RWPE2 (cell line): Measurements from ENCODE around the gene TMEM259.

ENCODE experiments used
- ATAC-seq: fragments of 200-7000 bp; cut with Tn5 transposase; 3 replicates; pipeline ENCODE4 v1.9.1; 2021; ENCODE audit warnings: low read depth
- DNase-seq: peaks from one replicate; pipeline ENCODE4 v3.0.0-alpha.2; 2020; ENCODE audit warnings: low spot score
- H3K27ac ChIP-seq: fragments of 450-650 bp; 2 replicates; pipeline ENCODE4 v1.5.1; 2017; ENCODE audit warnings: mild to moderate bottlenecking; ENCODE audit not compliant: poor library complexity, severe bottlenecking
- H3K27me3 ChIP-seq: fragments of 250-450 bp; sonication (Bioruptor Pico); 2 replicates; pipeline ENCODE4 v1.5.1; 2021; ENCODE audit warnings: mild to moderate bottlenecking, moderate library complexity; ENCODE audit not compliant: insufficient read depth, poor library complexity, severe bottlenecking
- H3K36me3 ChIP-seq: fragments of 250-450 bp; sonication (Bioruptor Pico); 2 replicates; pipeline ENCODE4 v1.5.1; 2020; ENCODE audit warnings: low read depth, mild to moderate bottlenecking, moderate library complexity
- H3K4me1 ChIP-seq: fragments of 250-450 bp; sonication (Bioruptor Pico); 2 replicates; pipeline ENCODE4 v1.5.1; 2021; ENCODE audit warnings: mild to moderate bottlenecking, moderate library complexity; ENCODE audit not compliant: insufficient read depth, poor library complexity, severe bottlenecking
- H3K4me3 ChIP-seq: fragments of 250-450 bp; sonication (Bioruptor Pico); 2 replicates; pipeline ENCODE4 v1.5.1; 2021; ENCODE audit warnings: mild to moderate bottlenecking, moderate library complexity; ENCODE audit not compliant: severe bottlenecking
- H3K9me3 ChIP-seq: fragments of 250-450 bp; sonication (Bioruptor Pico); 2 replicates; pipeline ENCODE4 v1.5.1; 2021; ENCODE audit warnings: mild to moderate bottlenecking, moderate library complexity; ENCODE audit not compliant: severe bottlenecking
- CTCF ChIP-seq: fragments of 450-650 bp; IDR thresholded peaks from one replicate; pipeline ENCODE4 v1.5.1; 2017; ENCODE audit warnings: mild to moderate bottlenecking, moderate library complexity; ENCODE audit not compliant: poor library complexity, severe bottlenecking

TMEM259 gene

DNA sequence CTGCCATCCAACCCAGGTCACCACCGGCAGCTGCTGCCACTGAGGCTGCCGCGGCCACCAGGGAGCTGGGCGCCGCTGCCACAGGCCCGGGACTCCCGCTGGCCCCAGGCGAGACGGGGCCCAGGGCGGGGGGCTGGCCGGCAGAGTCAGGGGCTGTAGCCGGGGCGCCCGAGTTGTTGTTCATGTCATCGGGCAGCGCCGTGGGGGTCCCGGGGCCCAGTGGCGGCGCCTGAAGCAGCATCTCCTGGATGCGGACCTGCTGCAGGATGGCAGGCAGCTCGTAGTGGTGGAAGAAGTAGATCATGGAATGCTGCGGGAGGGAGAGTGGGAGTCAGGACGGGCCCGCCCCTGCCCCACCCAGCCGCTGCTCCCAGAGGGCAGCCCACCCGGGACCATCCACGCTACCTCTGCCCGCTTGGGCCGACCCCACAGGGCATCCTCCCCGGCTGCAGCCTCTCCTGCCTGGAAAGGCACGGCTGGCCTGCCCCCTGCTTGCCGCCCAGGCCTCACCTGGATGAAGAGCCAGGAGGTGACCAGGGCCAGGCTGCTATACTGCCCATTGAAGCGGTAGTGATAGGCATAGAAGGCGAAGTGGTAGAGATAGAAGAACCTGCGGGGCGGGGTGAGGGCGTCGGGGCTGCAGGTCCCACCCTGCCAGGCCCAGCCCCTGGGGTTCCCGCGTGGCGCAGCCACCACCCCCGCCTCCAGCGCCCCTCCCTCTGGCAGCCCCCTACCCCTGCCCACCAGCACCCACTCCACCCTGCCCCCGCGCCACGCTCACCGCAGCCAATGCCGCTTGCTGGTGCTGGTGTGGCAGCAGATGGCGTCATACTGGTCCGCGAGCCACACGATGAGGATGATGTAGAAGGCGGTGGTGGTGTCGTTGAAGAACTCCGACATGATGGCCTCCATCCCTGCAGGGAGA lies 10.1 kb downstream of the TMEM259 start:
- DNase-seq (no peak), ATAC-seq (no peak)
- no peak for TF ChIP-seq CTCF
- H3K9me3 ChIP-seq: no peaks in the 10 kb centered on the region
- H3K27me3 ChIP-seq: no peaks in the 10 kb centered on the region
- H3K4me3 ChIP-seq: no peak overlapping the region
- no peak overlapping the region for H3K27ac ChIP-seq
- H3K4me1 ChIP-seq: no peaks in the 10 kb centered on the region
- peaks cover 29% of the 10 kb centered on the region for H3K36me3 ChIP-seq

DNA sequence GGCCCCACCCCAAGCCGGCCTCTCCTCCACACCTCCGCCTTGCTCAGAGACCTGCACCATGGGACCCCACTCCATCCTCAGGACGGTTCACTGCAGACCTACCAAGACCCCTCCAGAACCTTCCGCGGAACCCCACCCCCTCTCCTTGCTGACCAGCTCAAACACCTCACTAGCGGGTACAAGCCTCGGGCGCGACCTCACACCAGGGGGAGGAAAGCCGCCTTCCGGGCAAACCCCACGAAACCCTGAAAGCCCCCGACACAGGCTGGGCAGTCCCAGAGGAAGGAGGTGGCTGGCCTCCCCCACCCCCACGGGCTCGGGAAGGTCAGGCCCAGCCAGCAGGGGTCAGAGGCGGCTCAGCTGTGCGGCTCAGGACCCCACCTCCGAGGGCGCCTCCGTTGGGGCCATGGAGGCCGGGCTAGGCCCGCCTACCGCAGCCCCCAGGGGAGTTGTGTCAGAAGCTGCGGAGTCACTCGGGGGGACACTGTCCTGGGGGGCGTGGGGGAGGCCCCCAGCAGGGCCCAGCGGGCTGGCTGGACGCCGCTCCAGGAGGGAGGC lies 10.9 kb downstream of the TMEM259 start:
- Histone ChIP-seq H3K27me3 (no peaks in the 10 kb centered on the region), H3K9me3 (no peaks in the 10 kb centered on the region), H3K36me3 (peaks cover 28% of the 10 kb centered on the region), H3K27ac (no peak overlapping the region), H3K4me1 (no peaks in the 10 kb centered on the region), H3K4me3 (no peak overlapping the region)
- ATAC-seq (no peak), DNase-seq (no peak)
- TF ChIP-seq CTCF: no peak

DNA sequence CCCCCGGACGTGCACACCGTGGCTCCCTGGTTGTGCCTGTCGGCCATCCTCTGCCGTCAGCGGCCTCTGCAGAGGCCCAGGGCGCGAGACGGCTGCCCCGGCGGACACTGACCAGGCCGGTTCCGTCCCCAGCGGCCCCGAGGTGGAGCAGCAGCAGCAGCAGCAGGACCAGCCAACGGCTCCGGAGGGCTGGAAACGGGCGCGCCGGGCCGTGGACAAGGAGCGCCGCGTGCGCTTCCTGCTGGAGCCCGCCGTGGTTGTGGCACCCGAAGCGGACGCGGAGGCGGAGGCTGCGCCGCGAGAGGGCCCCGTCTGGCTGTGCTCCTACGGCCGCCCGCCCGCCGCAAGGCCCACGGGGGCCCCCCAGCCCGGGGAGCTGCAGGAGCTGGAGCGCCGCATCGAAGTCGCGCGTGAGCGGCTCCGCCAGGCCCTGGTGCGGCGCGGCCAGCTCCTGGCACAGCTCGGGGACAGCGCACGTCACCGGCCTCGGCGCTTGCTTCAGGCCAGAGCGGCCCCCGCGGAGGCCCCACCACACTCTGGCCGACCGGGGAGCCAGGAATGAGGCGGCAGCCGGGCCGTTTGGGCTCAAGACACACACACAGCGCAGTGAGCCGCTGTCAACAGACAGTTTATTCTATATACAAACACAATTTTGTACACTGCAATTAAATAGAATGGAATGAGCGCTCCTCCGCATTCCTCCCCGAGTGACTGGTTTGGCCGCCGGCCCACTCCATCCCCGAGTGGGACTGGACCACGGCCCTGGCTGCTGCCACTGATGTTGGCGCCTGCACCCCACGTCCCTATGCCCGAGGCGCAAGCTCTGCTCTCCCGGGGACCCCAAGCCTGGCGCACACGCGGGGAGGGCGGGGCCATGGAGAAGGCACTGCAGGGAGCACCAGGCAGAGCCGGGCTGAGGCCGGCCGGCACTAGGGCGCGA lies 11.6 kb downstream of the TMEM259 start:
- Histone ChIP-seq H3K4me1 (no peaks in the 10 kb centered on the region), H3K36me3 (peaks cover 22% of the 10 kb centered on the region; the same call in 1 of the 2 replicates), H3K27me3 (no peaks in the 10 kb centered on the region), H3K9me3 (no peaks in the 10 kb centered on the region), H3K4me3 (no peak overlapping the region), H3K27ac (no peak overlapping the region)
- DNase-seq: no peak
- no peak for TF ChIP-seq CTCF
- ATAC-seq: no peak; the same call in 2 of the 3 replicates

DNA sequence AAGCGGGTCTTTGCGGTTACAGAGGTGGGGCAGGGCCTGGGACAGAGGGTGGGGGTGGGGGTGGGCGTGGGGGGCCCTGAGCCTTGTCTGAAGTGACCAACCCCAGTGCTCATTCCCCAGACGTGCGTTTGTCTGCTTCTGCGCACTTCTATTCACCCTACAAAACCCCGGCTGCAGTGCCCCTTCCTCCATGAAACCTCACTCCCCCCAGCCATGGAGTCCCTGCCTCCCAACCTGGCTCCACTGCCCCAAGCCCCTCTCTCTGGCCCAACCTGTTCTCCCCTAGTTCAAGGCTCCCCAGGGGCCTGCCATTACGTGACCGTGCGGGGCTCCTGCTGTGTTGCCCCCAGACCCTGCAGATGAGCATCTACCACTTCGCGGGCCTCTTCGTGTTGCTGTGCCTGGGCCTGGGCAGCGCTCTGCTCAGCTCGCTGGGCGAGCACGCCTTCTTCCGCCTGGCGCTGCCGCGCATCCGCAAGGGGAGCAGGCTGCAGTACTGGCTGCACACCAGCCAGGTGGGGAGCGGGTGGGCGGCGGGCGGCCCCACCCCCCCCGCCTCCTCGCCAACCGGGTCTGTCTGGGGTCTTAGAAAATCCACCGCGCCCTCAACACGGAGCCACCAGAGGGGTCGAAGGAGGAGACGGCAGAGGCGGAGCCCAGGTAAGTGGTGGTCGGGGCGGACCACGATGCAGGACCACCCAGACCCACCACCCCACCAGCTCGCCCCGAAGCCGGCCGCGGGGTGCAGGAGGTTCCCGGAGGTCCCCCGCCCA lies 12.5 kb downstream of the TMEM259 start:
- no peak for TF ChIP-seq CTCF
- no peak overlapping the region for H3K4me3 ChIP-seq
- H3K4me1 ChIP-seq: no peaks in the 10 kb centered on the region
- peaks cover 15% of the 10 kb centered on the region; the same call in 1 of the 2 replicates for H3K36me3 ChIP-seq
- no peaks in the 10 kb centered on the region for H3K9me3 ChIP-seq
- H3K27ac ChIP-seq: no peak overlapping the region
- no peaks in the 10 kb centered on the region for H3K27me3 ChIP-seq
- DNase-seq (no peak), ATAC-seq (no peak)
